ENCODE measurements around the gene GUCA1C. TPM values are rescaled to one million over a fixed set of nuclear protein-coding genes. Genes with fewer than 3 reads are reported as not detected.

The GUCA1C gene
- total RNA-seq, 2 donors from 2014 or later: not detected

DNA sequence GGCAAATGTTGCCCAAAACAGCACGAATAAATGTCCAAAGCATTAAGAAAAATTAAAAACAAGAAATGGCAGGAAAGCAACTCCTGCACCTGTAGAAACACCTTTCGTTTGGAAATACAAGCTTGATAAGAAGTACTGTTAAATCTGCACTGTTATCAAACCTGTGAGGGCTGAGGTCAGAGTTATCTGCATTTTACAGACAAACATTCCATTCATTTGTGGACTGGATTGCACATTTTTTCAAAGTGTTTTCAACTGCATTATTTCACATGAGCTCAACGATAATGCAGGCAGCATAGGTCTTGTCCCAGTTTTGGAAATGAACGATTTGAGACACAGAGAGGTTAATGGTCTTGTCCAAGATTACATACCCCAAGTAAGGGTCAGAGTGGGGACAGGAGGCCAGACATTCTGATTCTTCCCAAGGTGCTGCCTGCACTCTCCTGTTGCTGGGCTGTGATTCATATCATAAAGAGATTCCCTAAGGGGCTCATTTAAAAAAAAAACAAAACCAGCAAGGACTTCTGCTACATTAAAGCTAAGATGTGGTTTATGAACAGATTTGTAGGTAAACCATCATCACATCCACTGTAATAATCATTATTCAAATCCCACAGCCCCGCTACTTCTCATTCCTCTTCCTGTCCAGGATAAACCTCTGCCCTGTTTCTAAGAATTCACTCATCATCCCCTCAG lies 13.0 kb downstream of the GUCA1C start:
- Mint-ChIP-seq H3K4me1 (ENCODE audit: low read depth in 2 of 2) (no peaks in the 10 kb centered on the region), H3K27me3 (peaks cover 8 to 12% of the 10 kb centered on the region in 2 donors), H3K36me3 (no peaks in the 10 kb centered on the region), H3K27ac (no peak overlapping the region), H3K9me3 (no peaks in the 10 kb centered on the region), H3K4me3 (no peak overlapping the region)
- ATAC-seq (no peak), DNase-seq (ENCODE audit: low spot score) (no peak)

DNA sequence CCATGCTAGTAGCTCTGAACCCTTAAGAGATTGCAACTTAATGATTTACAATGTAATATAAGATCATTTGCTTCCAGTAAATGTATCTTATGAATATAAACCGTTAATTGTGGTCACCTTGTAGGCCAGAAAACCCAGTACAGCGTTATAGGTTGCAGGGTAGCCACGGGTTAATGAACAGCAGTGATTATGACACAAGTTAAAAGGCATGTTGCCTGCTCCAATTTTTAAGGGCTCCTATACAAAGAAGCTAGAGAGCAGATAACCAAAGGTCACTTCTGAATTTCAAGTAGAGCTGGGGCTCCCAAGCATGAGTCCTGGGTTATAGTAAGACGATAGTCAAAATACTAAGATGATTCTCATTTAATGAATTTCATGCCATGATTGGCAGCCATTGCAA lies 13.5 kb downstream of the GUCA1C start:
- peaks cover 8 to 12% of the 10 kb centered on the region in 2 donors for H3K27me3 Mint-ChIP-seq
- DNase-seq (ENCODE audit: low spot score) (no peak), ATAC-seq (no peak)
- no peaks in the 10 kb centered on the region for H3K36me3 Mint-ChIP-seq
- no peak overlapping the region for H3K27ac Mint-ChIP-seq
- no peak overlapping the region for H3K4me3 Mint-ChIP-seq
- H3K9me3 Mint-ChIP-seq: no peaks in the 10 kb centered on the region
- H3K4me1 Mint-ChIP-seq (ENCODE audit: low read depth in 2 of 2): no peaks in the 10 kb centered on the region

DNA sequence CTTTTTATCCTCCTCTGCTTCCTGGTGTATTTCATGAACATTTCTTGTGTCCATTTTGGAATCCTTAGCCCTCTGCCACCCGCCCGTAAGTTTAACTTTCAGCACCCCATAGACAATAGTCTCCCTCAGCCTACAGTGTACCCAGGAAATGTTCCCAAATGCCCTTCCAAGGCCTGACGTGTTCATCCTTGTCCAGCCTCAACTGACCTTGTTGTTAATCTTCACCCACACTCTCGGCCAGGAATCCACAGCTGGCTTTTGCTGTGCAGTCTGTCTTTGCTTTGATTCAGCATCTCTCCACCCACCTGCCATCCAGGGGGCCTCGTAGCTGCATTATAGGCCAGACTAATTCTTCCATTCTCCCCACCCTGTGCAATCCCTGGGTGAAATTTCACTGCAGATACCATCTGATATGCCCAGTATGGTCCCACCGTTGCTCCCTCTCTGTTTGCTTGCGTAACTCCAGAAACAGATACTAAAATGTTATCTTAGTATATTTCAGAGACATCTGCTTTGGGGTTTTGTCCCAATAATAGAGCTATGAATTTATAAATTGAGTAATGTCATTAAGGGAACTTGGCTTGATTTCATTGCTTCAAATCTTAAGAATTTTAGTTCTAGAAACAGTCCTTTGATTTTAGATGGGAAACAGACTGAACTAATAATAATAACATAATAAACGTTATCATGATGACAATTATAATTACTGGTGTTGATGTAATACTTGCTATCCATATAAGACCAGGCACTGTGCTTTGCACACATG lies 16.6 kb downstream of the GUCA1C start:
- no peak for DNase-seq (ENCODE audit: low spot score)
- no peaks in the 10 kb centered on the region for H3K36me3 Mint-ChIP-seq
- peak; percentile 27 to 36 for ATAC-seq
- no peak overlapping the region for H3K27ac Mint-ChIP-seq
- H3K27me3 Mint-ChIP-seq: peaks cover 0 to 7% of the 10 kb centered on the region in 2 donors
- no peaks in the 10 kb centered on the region for H3K4me1 Mint-ChIP-seq (ENCODE audit: low read depth in 2 of 2)
- no peaks in the 10 kb centered on the region for H3K9me3 Mint-ChIP-seq
- H3K4me3 Mint-ChIP-seq: no peak overlapping the region

DNA sequence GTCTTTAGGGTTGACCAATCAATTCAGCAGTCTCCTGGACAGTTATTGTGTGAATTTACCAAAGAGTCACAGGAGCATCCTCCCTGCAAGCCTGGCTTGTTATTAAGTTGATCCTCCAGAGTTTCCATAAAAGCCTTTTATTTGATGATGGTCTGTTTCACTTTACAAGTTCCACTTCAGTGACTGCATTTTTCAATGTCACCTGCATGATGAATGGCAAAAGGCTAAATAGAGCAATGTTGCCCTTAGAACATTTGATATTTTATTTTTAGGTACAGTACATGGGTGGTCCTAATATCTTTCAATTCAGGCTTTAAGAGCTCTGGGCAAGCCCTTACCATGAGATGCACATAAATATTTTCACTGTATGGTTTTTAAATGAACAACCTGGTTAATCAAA lies 22.6 kb downstream of the GUCA1C start:
- H3K36me3 Mint-ChIP-seq: peaks cover 7% of the 10 kb centered on the region
- no peak overlapping the region for H3K27ac Mint-ChIP-seq
- H3K9me3 Mint-ChIP-seq: peaks cover 3% of the 10 kb centered on the region
- ATAC-seq: no peak
- H3K4me1 Mint-ChIP-seq (ENCODE audit: low read depth in 2 of 2): no peaks in the 10 kb centered on the region
- H3K27me3 Mint-ChIP-seq: peaks cover 7 to 12% of the 10 kb centered on the region in 2 donors
- H3K4me3 Mint-ChIP-seq: no peak overlapping the region
- no peak for DNase-seq (ENCODE audit: low spot score)

DNA sequence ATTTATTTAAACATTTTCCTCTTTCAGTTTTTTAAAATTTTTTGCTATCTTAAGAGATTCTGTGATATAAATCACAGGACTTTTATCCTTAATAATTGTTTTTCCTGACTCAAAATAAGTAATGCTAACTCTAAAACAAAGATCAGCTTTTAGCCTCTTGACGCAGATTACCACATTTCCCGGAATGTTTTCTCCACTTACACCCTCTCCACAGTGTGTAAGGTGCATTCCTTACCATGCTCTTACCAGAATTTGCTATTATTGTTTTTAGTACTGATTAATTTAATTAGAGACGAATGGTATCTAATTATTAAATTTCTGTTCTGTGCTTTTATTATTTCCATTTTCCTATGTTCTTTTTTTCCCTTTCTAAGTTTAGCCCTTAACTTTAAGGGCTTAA lies 34.8 kb downstream of the GUCA1C start:
- no peak overlapping the region for H3K4me3 Mint-ChIP-seq
- H3K9me3 Mint-ChIP-seq: no peaks in the 10 kb centered on the region
- ATAC-seq (no peak), DNase-seq (ENCODE audit: low spot score) (no peak)
- peaks cover 4 to 6% of the 10 kb centered on the region in 2 donors for H3K4me1 Mint-ChIP-seq (ENCODE audit: low read depth in 2 of 2)
- H3K27me3 Mint-ChIP-seq: peaks cover 35 to 45% of the 10 kb centered on the region in 2 donors
- no peak overlapping the region for H3K27ac Mint-ChIP-seq
- no peaks in the 10 kb centered on the region for H3K36me3 Mint-ChIP-seq

DNA sequence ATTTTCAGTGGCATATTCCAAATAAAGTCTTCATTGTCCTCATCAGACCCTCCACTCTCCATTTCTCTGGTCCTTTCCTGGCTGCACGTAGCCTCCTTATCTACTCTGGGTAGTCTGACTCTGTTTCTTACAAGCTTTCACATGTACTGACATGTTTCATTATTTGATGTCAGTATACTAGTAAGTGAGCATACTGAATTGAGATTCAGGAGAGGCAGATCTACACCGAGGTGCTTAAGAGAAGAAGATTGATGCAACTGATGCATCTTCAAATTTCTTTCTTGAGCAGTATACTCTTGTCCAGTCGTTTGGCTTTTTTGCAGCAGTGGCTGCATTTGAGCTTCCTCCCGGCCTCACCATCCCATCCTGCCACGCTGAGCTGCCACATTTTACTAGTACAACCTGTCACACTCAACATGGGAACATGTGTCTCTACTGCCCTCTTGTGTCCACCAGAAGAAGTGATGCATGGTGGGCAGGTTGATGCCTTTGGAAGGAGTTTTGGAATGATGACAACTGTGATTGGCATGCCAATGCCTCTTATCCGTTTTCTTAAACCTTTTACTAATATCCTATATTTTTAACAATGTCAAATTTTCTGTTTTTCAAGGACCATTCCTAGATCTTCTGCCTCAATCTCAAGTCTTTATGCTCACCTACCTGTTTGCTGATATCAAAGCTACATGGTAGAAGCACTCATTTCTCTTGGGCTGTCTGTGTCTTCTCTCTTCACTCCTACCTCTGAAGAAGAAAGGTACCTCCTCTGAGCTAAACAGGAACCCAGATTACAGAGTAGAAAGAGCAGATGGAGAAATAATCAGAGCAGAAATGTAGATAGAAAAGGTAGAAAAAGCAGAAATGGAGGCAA lies 38.7 kb downstream of the GUCA1C start:
- ATAC-seq (peak; percentile 73 to 74), DNase-seq (ENCODE audit: low spot score) (peak; percentile 65)
- H3K27me3 Mint-ChIP-seq: peaks cover 26 to 32% of the 10 kb centered on the region in 2 donors
- H3K4me3 Mint-ChIP-seq: no peak overlapping the region
- no peaks in the 10 kb centered on the region for H3K36me3 Mint-ChIP-seq
- peaks cover 4 to 6% of the 10 kb centered on the region in 2 donors for H3K4me1 Mint-ChIP-seq (ENCODE audit: low read depth in 2 of 2)
- no peaks in the 10 kb centered on the region for H3K9me3 Mint-ChIP-seq
- H3K27ac Mint-ChIP-seq: no peak overlapping the region

DNA sequence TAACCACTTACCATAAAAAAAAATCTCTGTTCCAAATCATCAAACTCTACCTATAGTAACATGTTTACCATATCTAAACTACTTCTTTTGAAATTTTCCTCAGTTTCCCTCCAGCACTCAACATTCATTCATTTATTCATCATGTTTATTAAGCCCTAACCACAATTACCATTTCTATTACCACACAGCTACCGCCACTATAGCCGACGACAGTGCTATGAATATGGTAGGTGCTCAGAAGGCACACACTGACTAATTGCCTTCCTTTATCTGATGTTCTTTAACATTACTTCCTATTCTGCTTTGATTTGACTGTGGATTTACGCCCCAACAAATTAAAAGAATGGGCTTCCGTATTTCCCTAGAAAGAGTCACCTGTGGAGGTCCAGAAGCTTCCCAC lies 43.9 kb downstream of the GUCA1C start:
- H3K27ac Mint-ChIP-seq: no peak overlapping the region

DNA sequence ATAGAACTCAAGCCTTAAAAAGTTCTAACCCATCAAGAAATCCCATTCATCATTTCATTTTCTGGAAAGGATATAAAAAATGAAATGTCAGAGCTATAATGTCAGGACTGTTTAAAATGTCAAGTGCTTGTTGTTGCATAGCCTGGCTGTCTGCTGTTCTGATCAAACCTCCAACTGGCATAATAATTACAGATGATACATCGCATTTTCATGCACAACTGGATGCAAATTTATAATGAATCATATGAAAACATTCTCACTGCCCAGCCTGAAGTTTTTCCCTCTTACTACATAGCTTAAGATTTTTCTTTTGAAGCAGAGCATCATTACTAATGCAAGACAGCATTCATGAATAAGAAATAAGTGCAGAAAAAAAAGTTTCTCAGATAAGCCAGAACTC lies 46.5 kb downstream of the GUCA1C start:
- peaks cover 8 to 22% of the 10 kb centered on the region in 2 donors for H3K27me3 Mint-ChIP-seq
- ATAC-seq (no peak), DNase-seq (ENCODE audit: low spot score) (no peak)
- H3K36me3 Mint-ChIP-seq: no peaks in the 10 kb centered on the region
- H3K27ac Mint-ChIP-seq: no peak overlapping the region
- H3K9me3 Mint-ChIP-seq: no peaks in the 10 kb centered on the region
- H3K4me3 Mint-ChIP-seq: no peak overlapping the region
- H3K4me1 Mint-ChIP-seq (ENCODE audit: low read depth in 2 of 2): no peaks in the 10 kb centered on the region

More for the DNA sequence above, 43.9 kb downstream of the GUCA1C start:
- peaks cover 10 to 22% of the 10 kb centered on the region in 2 donors for H3K27me3 Mint-ChIP-seq
- H3K9me3 Mint-ChIP-seq: no peaks in the 10 kb centered on the region
- DNase-seq (ENCODE audit: low spot score) (no peak), ATAC-seq (no peak)
- H3K36me3 Mint-ChIP-seq: no peaks in the 10 kb centered on the region
- no peak overlapping the region for H3K4me3 Mint-ChIP-seq
- H3K4me1 Mint-ChIP-seq (ENCODE audit: low read depth in 2 of 2): peaks cover 1 to 3% of the 10 kb centered on the region in 2 donors

DNA sequence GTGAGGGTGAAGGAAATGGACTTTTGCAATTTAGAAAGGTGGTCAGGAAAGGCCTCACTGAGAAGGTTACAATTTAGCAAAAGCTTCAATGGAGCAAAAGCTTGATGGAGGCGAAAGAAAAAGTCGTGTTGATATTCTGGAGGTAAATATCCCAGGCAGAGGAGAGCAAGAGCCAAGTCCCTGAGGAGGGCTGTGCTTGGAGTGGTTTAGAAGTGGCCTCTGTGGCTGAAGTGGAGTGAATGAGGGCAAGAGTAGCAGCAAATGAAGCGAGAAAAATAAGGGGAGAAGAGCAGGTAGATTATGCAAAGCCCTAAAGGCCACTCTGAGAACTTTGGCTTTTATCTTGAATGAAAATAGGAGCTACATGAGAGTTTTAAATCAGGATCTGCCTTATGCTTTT lies 54.1 kb downstream of the GUCA1C start:
- no peaks in the 10 kb centered on the region for H3K9me3 Mint-ChIP-seq
- H3K27me3 Mint-ChIP-seq: peaks cover 8% of the 10 kb centered on the region in 2 donors
- H3K27ac Mint-ChIP-seq: no peak overlapping the region
- DNase-seq (ENCODE audit: low spot score) (no peak), ATAC-seq (no peak)
- no peak overlapping the region for H3K4me3 Mint-ChIP-seq
- no peaks in the 10 kb centered on the region for H3K36me3 Mint-ChIP-seq
- no peaks in the 10 kb centered on the region for H3K4me1 Mint-ChIP-seq (ENCODE audit: low read depth in 2 of 2)

DNA sequence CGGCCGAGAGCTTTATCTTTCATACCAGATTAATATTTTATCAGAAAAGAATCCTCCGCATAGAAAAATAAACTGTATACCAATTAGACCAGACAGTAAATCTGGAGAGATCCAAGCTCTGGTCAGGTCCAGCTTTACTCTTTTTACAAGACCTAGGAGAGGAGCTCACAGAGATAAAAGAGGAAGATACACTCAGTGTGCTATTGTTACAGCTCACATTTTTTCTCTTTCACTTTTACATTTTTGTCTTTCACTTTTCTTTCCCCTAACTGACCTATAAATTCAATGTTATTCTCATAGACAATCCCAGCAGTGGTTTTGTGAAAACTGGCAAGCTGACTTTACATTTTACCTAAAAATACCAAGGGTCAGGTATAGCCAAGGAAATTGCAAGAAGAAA lies 55.8 kb downstream of the GUCA1C start:
- no peaks in the 10 kb centered on the region for H3K36me3 Mint-ChIP-seq
- H3K4me1 Mint-ChIP-seq (ENCODE audit: low read depth in 2 of 2): no peaks in the 10 kb centered on the region
- no peak overlapping the region for H3K4me3 Mint-ChIP-seq
- no peak for ATAC-seq
- DNase-seq (ENCODE audit: low spot score): no peak
- peaks cover 8 to 11% of the 10 kb centered on the region in 2 donors for H3K27me3 Mint-ChIP-seq
- no peaks in the 10 kb centered on the region for H3K9me3 Mint-ChIP-seq
- H3K27ac Mint-ChIP-seq: no peak overlapping the region

DNA sequence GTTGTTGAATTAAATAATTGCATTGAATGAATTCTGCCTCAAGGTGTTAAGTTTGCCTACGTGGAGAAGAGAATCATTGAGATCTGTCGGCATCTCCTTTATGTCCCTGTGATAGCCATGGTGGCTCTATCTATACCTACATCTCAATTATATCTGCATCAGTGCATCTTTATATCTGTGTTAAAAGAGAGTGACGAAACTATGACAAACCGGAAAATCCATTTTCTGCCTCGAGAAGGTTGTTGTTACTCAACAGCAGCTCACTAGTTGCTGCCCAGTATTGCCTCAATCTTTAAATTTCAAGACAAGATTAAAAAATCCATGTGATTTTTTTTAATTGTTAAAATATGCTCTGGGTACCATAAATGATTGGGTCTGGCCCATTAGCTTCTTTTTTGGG lies 58.7 kb downstream of the GUCA1C start:
- no peaks in the 10 kb centered on the region for H3K9me3 Mint-ChIP-seq

DNA sequence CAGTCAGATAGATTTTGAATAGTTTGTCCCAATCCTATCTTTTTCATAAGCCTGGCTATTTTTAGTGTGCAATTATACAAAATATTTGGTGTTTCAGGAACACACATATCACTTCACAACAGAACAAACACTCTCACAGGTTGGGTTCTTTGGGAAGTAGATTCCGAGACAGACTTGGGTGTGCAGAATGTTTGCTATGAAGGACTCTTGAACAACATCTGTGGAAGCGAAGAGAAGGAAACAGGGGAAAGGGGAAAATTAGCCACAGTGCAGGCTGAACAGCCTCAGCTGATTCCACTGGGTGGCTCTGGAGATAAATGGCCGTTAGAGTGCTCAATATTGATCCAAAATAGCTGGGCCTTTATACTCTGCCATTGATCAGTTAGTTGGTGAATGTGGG lies 61.8 kb downstream of the GUCA1C start:
- peak in 1 of 2 donors; percentile 32 for ATAC-seq
- no peaks in the 10 kb centered on the region for H3K9me3 Mint-ChIP-seq
- no peak overlapping the region for H3K27ac Mint-ChIP-seq
- no peak for DNase-seq (ENCODE audit: low spot score)
- no peaks in the 10 kb centered on the region for H3K4me1 Mint-ChIP-seq (ENCODE audit: low read depth in 2 of 2)
- H3K36me3 Mint-ChIP-seq: no peaks in the 10 kb centered on the region
- H3K4me3 Mint-ChIP-seq: no peak overlapping the region
- peaks cover 8 to 27% of the 10 kb centered on the region in 2 donors for H3K27me3 Mint-ChIP-seq

More for the DNA sequence above, 58.7 kb downstream of the GUCA1C start:
- no peaks in the 10 kb centered on the region for H3K36me3 Mint-ChIP-seq
- H3K27me3 Mint-ChIP-seq: peaks cover 8 to 18% of the 10 kb centered on the region in 2 donors
- no peak overlapping the region for H3K27ac Mint-ChIP-seq
- no peaks in the 10 kb centered on the region for H3K4me1 Mint-ChIP-seq (ENCODE audit: low read depth in 2 of 2)
- no peak overlapping the region for H3K4me3 Mint-ChIP-seq
- DNase-seq (ENCODE audit: low spot score) (no peak), ATAC-seq (no peak)

DNA sequence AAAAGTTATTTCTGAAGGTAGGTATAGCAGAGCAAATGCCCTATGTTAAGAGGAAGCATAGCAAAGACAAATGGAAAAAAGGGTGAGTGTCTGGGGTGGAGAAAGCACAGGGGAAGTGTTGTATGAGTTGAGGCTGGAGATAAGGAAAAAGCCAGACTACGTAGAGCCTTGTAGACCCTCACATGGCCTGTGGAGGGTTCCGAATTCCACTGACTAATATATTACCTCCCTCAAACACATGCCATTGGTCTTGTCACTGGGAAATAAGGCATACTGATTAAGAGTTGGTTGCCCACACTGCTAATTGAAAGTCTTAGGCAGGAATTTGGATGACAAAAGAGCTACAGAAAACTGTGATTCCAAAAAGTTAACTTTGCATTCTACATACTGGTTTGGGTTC lies 65.9 kb downstream of the GUCA1C start:
- Mint-ChIP-seq H3K27ac (no peak overlapping the region), H3K27me3 (peaks cover 0 to 15% of the 10 kb centered on the region in 2 donors)

More for the DNA sequence above, 65.9 kb downstream of the GUCA1C start:
- ATAC-seq: no peak
- DNase-seq (ENCODE audit: low spot score): no peak
- no peak overlapping the region for H3K4me3 Mint-ChIP-seq
- H3K4me1 Mint-ChIP-seq (ENCODE audit: low read depth in 2 of 2): no peaks in the 10 kb centered on the region
- H3K9me3 Mint-ChIP-seq: no peaks in the 10 kb centered on the region
- no peaks in the 10 kb centered on the region for H3K36me3 Mint-ChIP-seq

Data from natural killer cell treated with Interleukin-12 subunit alpha and Interleukin-12 subunit beta and Interleukin-15 and Interleukin-18, amount 100 ng/mL, for 72 hours (primary cell).